Measurements from ENCODE around the gene GUK1.

DNA sequence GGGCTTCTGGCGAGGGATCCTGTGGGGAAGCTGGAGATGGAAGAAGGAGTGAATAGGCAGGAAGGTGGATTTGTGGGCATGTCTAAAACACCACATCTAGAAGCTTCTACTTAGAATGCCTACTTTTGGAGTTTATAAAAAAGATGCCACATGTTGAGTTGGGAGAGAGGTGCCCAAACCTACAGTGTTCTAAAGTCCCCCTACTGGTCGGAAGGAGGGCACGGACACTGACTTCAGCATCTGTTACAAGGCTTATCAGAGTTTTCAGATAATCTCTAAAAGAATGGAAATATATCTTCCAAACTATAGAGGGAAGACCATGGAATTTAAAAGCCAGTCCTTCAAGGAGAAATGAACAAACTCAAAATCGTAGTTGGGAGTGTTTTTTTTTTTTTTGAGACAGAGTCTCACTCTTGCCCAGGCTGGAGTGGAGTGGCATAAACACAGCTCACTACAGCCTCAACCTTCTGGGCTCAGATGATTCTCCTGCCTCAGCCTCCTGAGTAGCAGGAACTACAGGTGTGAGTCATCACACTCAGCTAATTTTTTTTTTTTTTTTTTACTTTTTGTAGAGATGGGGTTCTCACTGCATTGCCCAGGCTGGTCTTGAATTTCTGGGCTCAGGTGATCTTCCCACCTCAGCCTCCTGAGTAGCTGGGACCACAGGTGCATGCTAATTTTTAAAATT, 40.3 kb downstream of the GUK1 start:
- no peak for TF ChIP-seq POLR2A (IDR thresholded peaks at IDR 0.05)
- TF ChIP-seq, protein P1, sequence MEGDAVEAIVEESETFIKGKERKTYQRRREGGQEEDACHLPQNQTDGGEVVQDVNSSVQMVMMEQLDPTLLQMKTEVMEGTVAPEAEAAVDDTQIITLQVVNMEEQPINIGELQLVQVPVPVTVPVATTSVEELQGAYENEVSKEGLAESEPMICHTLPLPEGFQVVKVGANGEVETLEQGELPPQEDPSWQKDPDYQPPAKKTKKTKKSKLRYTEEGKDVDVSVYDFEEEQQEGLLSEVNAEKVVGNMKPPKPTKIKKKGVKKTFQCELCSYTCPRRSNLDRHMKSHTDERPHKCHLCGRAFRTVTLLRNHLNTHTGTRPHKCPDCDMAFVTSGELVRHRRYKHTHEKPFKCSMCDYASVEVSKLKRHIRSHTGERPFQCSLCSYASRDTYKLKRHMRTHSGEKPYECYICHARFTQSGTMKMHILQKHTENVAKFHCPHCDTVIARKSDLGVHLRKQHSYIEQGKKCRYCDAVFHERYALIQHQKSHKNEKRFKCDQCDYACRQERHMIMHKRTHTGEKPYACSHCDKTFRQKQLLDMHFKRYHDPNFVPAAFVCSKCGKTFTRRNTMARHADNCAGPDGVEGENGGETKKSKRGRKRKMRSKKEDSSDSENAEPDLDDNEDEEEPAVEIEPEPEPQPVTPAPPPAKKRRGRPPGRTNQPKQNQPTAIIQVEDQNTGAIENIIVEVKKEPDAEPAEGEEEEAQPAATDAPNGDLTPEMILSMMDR (IDR thresholded peaks at IDR 0.05): peak in 5 of 12 donors; percentile 6 to 35 (median 24)
